Pancreas (tissue), 10 donors: ENCODE results near the gene ZFTA. TPM values are rescaled to one million over a fixed set of nuclear protein-coding genes. Genes with fewer than 3 reads are reported as not detected.

Experiments
- ATAC-seq, 4 donors: fragments of 200-7000 bp; cut with Tn5 transposase; one replicate each; pipeline versions ENCODE4 v1.8.0 to v1.9.1; 2020; ENCODE audit warnings: mild to moderate bottlenecking in 4 of 4, moderate library complexity in 4 of 4
- DNase-seq, 6 donors: peaks; one replicate each; pipeline ENCODE4 v3.0.0-alpha.2; 2020
- FAIRE-seq: peaks from 2 replicates; lab custom pipeline; 2012; peaks lifted over from hg19 to GRCh38; lab: Jason Lieb, UNC
- H3K27ac ChIP-seq, 4 donors: fragments of 200-600 bp; sonication (generic); 1 replicate in 3 of 4; 2 replicates in 1 of 4; pipeline versions ENCODE4 v1.5.0 to v1.8.0; 2020
- H3K27me3 ChIP-seq, 4 donors: fragments of 200-600 bp; one replicate each; pipeline ENCODE4 v1.8.0; 2021
- H3K36me3 ChIP-seq, 3 donors: fragments of 200-600 bp; sonication (generic) in 1 of 3; one replicate each; pipeline versions ENCODE4 v1.5.0 to v1.8.0; 2020 to 2021
- H3K4me1 ChIP-seq, 3 donors: fragments of 200-600 bp; one replicate each; pipeline ENCODE4 v1.8.0; 2021
- H3K4me3 ChIP-seq, 4 donors: fragments of 200-600 bp; sonication (generic) in 2 of 4; one replicate each; pipeline versions ENCODE4 v1.5.0 to v1.8.0; 2020 to 2021
- H3K9me3 ChIP-seq, 4 donors: fragments of 200-600 bp; one replicate each; pipeline ENCODE4 v1.8.0; 2021
- WGBS, 2 donors: extraction: QIAGEN DNeasy Blood & Tissue Kit; methylation state at CpG; one replicate each; pipeline ENCODE4 v1.1.7; 2013; 5-methylcytosine and 5-hydroxymethylcytosine counted together
- intact Hi-C, 3 donors: fragments of 100-400 bp; cut with DNase I; formaldehyde crosslinking; loops; one replicate each; pipeline versions ENCODE4 v1.11.1 to v1.14.2; 2022
- polyA plus RNA-seq, 2 donors: library from polyadenylated mRNA; stranded (reverse); fragments of 200-250 nt; gene quantifications; one replicate each; pipeline ENCODE4 v1.2.3, GENCODE V29; 2013
- total RNA-seq, 6 donors: library from RNA; stranded (reverse); fragmentation: NEBNext Ultra II Directional in 4 of 6; extraction: Animal tissue kit (Norgen Biotek cat#: 25700) in 4 of 6; gene quantifications; one replicate each; pipeline versions ENCODE4 v1.2.1 to v1.2.4, GENCODE V29; 2021 to 2023
- TF ChIP-seq, protein P1 (sequence below), 4 donors: fragments of 200-600 bp; sonication (generic) in 3 of 4; IDR thresholded peaks; one replicate each; pipeline versions ENCODE4 v1.5.0 to v1.8.0; 2021; ENCODE audit warnings: antibody characterized with exemption in 4 of 4
- donor health status: healthy with polysubstance abuse.
- donor health status: DM: no; HTN: no; CAD: no; lungs with moderate emphysema.
- donor health status: DM: no; HTN: no; CAD: no.
- donor health status: control.
- donor health status: control.
- donor health status: Bipolar disorder and iron deficiency.
- donor health status: DM: yes; HTN: yes; CAD: no.
- donor health status: DM: no; HTN: no; CAD: no.
- donor health status: DM: no; HTN: no; CAD: no.
- donor health status: DM: yes; HTN: yes; CAD: no.

ZFTA gene
- total and polyA plus RNA-seq, 8 donors, result 4.3 to 11.3 (median 6.5) TPM

DNA sequence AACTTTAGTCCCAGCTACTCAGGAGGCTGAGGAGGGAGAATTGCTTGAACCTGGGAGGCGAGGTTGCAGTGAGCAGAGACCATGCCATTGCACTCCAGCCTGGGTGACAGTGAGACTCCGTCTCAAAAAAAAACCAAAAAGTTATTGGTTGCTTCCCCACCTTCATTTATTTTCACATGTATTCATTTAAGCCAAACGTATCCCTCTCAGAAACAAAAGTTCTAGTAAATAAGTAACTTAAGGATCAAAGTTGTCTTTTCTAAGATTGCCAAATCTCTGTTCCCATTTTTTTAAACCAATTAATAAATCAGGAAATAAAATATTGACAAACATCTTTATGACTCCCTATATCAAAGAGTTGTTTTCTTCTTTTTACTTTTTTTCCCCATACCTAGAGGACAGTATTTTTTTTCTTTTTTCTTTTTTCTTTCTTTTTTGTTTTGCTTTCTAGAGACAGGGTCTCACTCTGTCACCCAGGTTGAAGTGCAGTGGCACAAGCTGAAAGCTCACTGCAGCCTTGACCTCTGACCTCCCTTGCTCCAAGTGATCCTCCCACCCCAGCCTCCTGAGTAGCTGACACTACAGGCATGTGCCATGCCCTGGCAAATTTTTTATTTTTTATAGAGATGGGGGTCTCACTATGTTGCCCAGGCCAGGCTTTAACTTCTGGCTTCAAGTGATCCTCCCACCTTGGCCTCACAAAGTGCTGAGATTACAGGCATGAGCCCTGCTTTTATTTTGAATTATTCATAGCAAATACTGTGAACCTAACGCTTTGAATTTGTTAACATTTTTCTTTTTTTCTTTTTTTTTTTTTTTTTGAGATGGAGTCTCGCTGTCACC, 11.4 kb downstream of the ZFTA start:
- no peak overlapping the region for H3K27ac ChIP-seq
- peaks cover 0 to 6% (median 4%) of the 10 kb centered on the region in 3 donors for H3K4me1 ChIP-seq
- TF ChIP-seq, protein P1, sequence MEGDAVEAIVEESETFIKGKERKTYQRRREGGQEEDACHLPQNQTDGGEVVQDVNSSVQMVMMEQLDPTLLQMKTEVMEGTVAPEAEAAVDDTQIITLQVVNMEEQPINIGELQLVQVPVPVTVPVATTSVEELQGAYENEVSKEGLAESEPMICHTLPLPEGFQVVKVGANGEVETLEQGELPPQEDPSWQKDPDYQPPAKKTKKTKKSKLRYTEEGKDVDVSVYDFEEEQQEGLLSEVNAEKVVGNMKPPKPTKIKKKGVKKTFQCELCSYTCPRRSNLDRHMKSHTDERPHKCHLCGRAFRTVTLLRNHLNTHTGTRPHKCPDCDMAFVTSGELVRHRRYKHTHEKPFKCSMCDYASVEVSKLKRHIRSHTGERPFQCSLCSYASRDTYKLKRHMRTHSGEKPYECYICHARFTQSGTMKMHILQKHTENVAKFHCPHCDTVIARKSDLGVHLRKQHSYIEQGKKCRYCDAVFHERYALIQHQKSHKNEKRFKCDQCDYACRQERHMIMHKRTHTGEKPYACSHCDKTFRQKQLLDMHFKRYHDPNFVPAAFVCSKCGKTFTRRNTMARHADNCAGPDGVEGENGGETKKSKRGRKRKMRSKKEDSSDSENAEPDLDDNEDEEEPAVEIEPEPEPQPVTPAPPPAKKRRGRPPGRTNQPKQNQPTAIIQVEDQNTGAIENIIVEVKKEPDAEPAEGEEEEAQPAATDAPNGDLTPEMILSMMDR (IDR thresholded peaks at IDR 0.05), result no peak
- H3K9me3 ChIP-seq, result no peaks in the 10 kb centered on the region
- H3K36me3 ChIP-seq, result peaks cover 0 to 18% (median 3%) of the 10 kb centered on the region in 3 donors
- no peak for FAIRE-seq
- intact Hi-C loops, result no loop called here
- H3K4me3 ChIP-seq, result no peak overlapping the region
- 67 to 74% methylated on average over 5 of the region's 5 CpGs for WGBS, 2 donors
- DNase-seq, result no peak
- no peak for ATAC-seq
- no peaks in the 10 kb centered on the region for H3K27me3 ChIP-seq

DNA sequence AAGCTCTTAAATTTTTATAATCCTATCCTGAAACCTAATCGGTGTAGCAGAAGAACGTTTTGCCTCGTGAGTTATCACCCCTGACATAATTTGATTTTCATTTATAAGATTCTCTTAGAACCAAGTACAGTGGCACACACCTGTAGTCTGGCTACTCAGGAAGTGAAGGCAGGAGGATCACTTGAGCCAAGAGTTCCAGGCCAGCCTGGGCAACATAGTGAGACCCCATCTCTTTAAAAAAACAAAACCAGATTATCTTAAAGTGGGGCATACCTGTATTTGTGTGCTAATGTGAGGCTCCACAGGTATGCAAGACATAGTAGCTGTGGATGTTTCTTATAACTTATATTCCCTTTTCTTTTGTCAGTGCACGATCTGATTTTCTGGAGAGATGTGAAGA, 19.0 kb downstream of the ZFTA start:
- 79 to 87% methylated on average over 4 of the region's 4 CpGs for WGBS, 2 donors
- H3K27me3 ChIP-seq, result no peaks in the 10 kb centered on the region
- TF ChIP-seq, protein P1 (IDR thresholded peaks at IDR 0.05), result no peak
- intact Hi-C loops, result no loop called here
- H3K27ac ChIP-seq, result no peak overlapping the region
- peaks cover 0 to 13% (median 3%) of the 10 kb centered on the region in 3 donors for H3K36me3 ChIP-seq
- H3K9me3 ChIP-seq, result no peaks in the 10 kb centered on the region
- H3K4me1 ChIP-seq, result peaks cover 0 to 3% (median 0%) of the 10 kb centered on the region in 3 donors
- DNase-seq, result no peak
- no peak for FAIRE-seq
- H3K4me3 ChIP-seq, result no peak overlapping the region
- ATAC-seq, result no peak

DNA sequence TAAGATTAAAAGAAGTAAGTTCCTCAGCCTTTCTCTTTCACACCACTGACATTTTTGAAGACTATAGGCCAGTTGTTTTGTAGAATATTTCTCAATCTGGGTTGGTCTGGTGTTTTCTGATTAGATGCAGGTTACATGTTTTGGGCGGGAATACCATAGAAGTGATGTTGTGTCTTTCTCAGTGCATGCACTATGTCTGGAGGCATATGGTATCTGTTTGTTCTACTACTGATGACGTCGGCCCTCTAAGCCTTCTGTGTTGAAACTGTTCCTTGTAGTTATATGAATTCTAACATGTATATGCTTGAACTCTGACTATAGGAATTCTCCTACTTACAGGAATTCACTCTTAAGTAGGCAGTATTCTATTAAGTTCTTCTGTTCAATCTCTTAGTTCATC, 21.6 kb downstream of the ZFTA start:
- ATAC-seq (no peak), DNase-seq (no peak), FAIRE-seq (no peak)
- Histone ChIP-seq H3K27me3 (no peaks in the 10 kb centered on the region), H3K4me3 (no peak overlapping the region), H3K4me1 (peaks cover 0 to 3% (median 0%) of the 10 kb centered on the region in 3 donors), H3K36me3 (peaks cover 0 to 13% (median 0%) of the 10 kb centered on the region in 3 donors), H3K27ac (no peak overlapping the region), H3K9me3 (no peaks in the 10 kb centered on the region)
- intact Hi-C loops, result no loop called here
- 66 to 71% methylated on average over 3 of the region's 3 CpGs for WGBS, 2 donors
- TF ChIP-seq, protein P1 (IDR thresholded peaks at IDR 0.05), result no peak

DNA sequence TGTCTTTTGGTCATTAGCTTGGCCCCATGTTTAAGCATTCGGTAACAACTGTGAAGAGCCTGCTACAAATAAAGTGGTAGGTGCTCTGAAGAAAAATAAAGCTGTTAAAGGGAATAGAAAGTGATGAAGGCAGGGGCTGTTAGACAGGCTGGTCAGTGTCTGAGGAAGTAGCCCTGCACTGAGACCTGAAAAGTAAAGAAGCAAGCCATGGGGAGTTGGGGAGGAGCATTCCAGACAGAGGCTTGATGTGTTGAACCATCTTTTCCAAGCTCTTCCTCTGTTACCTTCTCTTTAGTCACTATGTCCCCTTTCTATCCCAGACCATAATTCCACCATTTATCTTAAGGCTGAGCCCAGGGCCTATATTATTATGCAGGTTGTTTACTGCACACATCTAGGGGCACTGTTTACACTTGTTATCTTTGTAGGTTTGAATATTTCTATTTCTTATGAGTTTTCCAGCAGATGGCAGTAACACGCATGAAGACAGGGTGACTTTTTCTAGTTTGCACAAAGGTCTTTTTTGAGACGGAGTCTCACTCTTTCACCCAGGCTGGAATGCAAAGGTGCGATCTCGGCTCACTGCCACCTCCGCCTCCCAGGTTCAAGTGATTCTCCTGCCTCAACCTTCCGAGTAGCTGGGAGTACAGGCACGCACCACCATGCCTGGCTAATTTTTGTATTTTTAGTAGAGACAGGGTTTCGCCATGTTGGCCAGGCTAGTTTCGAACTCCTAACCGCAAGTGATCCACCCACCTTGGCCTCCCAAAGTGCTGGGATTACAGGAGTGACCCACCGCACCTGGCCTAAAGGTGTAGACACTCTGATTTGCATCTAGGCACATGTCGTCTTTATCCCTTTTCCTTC, 23.0 kb downstream of the ZFTA start:
- TF ChIP-seq, protein P1 (IDR thresholded peaks at IDR 0.05), result no peak
- WGBS, 2 donors, result 65 to 66% methylated on average over 13 of the region's 13 CpGs
- H3K27ac ChIP-seq, result no peak overlapping the region

More for the DNA sequence above, 23.0 kb downstream of the ZFTA start:
- H3K4me1 ChIP-seq, result peaks cover 0 to 3% (median 0%) of the 10 kb centered on the region in 3 donors
- peaks cover 0 to 5% (median 0%) of the 10 kb centered on the region in 3 donors for H3K36me3 ChIP-seq
- ATAC-seq (peak in 3 of 4 donors; percentile 38 to 63 (median 53)), DNase-seq (no peak), FAIRE-seq (no peak)
- intact Hi-C loops, result no loop called here
- no peaks in the 10 kb centered on the region for H3K27me3 ChIP-seq
- no peak overlapping the region for H3K4me3 ChIP-seq
- no peaks in the 10 kb centered on the region for H3K9me3 ChIP-seq
